ENCODE measurements around the gene FAM89B.

The FAM89B gene

DNA sequence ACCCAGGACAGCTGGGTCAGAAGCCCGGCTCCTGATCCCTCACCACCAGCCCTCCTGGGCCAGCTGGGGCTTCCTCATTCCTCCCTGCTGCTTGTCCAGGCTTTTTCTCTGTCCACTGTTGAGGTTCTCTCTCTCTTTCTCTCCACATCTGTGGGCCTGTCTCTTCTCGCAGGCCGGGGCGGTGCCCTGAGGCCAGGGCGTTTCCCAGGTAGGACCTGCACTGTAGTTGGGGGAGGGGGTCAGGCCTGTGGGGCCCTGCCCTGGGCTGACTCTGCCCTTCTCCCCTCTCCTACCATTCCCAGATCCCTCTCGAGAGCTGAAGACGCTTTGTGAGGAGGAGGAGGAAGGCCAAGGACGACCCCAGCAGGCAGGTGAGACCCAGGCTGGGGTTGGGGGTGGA is 8.4 kb downstream of the FAM89B start:
- no peaks in the 10 kb centered on the region; the same call in 1 of the 2 replicates for H3K36me3 ChIP-seq (ENCODE audit: insufficient read depth)
- TF ChIP-seq, protein P1, sequence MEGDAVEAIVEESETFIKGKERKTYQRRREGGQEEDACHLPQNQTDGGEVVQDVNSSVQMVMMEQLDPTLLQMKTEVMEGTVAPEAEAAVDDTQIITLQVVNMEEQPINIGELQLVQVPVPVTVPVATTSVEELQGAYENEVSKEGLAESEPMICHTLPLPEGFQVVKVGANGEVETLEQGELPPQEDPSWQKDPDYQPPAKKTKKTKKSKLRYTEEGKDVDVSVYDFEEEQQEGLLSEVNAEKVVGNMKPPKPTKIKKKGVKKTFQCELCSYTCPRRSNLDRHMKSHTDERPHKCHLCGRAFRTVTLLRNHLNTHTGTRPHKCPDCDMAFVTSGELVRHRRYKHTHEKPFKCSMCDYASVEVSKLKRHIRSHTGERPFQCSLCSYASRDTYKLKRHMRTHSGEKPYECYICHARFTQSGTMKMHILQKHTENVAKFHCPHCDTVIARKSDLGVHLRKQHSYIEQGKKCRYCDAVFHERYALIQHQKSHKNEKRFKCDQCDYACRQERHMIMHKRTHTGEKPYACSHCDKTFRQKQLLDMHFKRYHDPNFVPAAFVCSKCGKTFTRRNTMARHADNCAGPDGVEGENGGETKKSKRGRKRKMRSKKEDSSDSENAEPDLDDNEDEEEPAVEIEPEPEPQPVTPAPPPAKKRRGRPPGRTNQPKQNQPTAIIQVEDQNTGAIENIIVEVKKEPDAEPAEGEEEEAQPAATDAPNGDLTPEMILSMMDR (conservative IDR thresholded peaks at IDR 0.05; ENCODE audit: low read depth, low read length) = no peak
- H4K20me1 ChIP-seq (ENCODE audit: insufficient read depth) = no peaks in the 10 kb centered on the region
- H3K79me2 ChIP-seq (ENCODE audit: insufficient read depth, low read depth) = peaks cover 28% of the 10 kb centered on the region
- H3K27ac ChIP-seq = no peak overlapping the region
- no peak overlapping the region for H3K9ac ChIP-seq
- H3K4me2 ChIP-seq = no peak overlapping the region
- peaks cover 35% of the 10 kb centered on the region for H3K4me1 ChIP-seq (ENCODE audit: low read depth, poor library complexity, severe bottlenecking)
- H3K27me3 ChIP-seq (ENCODE audit: insufficient read depth, low read depth) = no peaks in the 10 kb centered on the region
- no peak overlapping the region for H3K4me3 ChIP-seq (IDR thresholded peaks at IDR 0.05; ENCODE audit: insufficient read depth, low read depth, low read length)
- no peak overlapping the region for H2AFZ ChIP-seq (ENCODE audit: low read depth)

DNA sequence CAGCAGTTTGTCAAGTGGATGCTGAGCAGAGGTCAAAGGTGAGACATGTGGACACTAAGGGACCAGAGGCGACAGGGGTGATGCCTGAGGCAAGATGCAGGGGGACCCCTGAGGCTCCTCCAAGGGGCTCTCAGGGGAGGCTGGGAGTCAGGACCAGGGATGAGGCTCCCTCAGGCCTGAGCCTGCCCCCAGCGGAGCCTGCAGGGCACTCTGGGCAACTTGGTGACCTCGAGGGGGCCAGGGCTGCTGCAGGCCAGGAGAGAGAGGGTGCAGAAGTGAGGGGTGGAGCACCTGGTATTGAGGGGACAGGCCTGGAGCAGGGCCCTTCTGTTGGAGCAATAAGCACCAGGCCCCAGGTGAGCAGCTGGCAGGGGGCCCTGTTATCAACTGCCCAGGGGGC is 9.6 kb downstream of the FAM89B start:
- H3K27me3 ChIP-seq (ENCODE audit: insufficient read depth, low read depth) = no peaks in the 10 kb centered on the region
- no peak overlapping the region for H3K4me2 ChIP-seq
- H4K20me1 ChIP-seq (ENCODE audit: insufficient read depth) = no peaks in the 10 kb centered on the region
- TF ChIP-seq, protein P1 (conservative IDR thresholded peaks at IDR 0.05; ENCODE audit: low read depth, low read length) = no peak
- no peaks in the 10 kb centered on the region; the same call in 1 of the 2 replicates for H3K36me3 ChIP-seq (ENCODE audit: insufficient read depth)
- no peak overlapping the region for H3K9ac ChIP-seq
- no peak overlapping the region for H3K4me3 ChIP-seq (IDR thresholded peaks at IDR 0.05; ENCODE audit: insufficient read depth, low read depth, low read length)
- H3K4me1 ChIP-seq (ENCODE audit: low read depth, poor library complexity, severe bottlenecking) = peaks cover 47% of the 10 kb centered on the region
- H2AFZ ChIP-seq (ENCODE audit: low read depth) = no peak overlapping the region
- peak overlapping the region; percentile 28; the same call in 1 of the 2 replicates for H3K27ac ChIP-seq
- peaks cover 18% of the 10 kb centered on the region for H3K79me2 ChIP-seq (ENCODE audit: insufficient read depth, low read depth)

DNA sequence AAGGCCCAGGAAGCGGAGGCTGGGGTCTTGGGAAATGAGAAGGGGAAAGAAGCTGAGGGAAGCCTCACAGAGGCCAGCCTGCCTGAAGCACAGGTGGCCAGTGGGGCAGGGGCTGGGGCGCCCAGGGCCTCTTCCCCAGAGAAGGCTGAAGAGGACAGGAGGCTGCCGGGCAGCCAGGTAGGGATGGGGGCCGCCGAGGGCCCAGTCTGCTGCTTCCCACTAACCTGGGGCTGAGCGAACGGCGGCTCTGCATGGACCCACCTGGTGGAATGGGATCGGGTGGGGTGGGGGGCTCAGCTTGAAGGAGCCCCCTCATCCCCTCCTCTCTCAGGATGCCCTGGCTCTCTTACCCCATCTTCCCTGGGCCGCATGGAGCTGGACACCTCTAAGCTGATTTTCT is 11.3 kb downstream of the FAM89B start:
- no peak overlapping the region for H3K4me2 ChIP-seq
- TF ChIP-seq, protein P1 (conservative IDR thresholded peaks at IDR 0.05; ENCODE audit: low read depth, low read length) = no peak
- H3K79me2 ChIP-seq (ENCODE audit: insufficient read depth, low read depth) = peaks cover 2% of the 10 kb centered on the region; the same call in 1 of the 2 replicates
- no peaks in the 10 kb centered on the region for H4K20me1 ChIP-seq (ENCODE audit: insufficient read depth)
- H2AFZ ChIP-seq (ENCODE audit: low read depth) = no peak overlapping the region
- H3K36me3 ChIP-seq (ENCODE audit: insufficient read depth) = no peaks in the 10 kb centered on the region; the same call in 1 of the 2 replicates
- H3K9ac ChIP-seq = no peak overlapping the region
- H3K4me3 ChIP-seq (IDR thresholded peaks at IDR 0.05; ENCODE audit: insufficient read depth, low read depth, low read length) = no peak overlapping the region
- no peak overlapping the region; the same call in 1 of the 2 replicates for H3K27ac ChIP-seq
- no peaks in the 10 kb centered on the region for H3K27me3 ChIP-seq (ENCODE audit: insufficient read depth, low read depth)
- H3K4me1 ChIP-seq (ENCODE audit: low read depth, poor library complexity, severe bottlenecking) = peaks cover 47% of the 10 kb centered on the region

DNA sequence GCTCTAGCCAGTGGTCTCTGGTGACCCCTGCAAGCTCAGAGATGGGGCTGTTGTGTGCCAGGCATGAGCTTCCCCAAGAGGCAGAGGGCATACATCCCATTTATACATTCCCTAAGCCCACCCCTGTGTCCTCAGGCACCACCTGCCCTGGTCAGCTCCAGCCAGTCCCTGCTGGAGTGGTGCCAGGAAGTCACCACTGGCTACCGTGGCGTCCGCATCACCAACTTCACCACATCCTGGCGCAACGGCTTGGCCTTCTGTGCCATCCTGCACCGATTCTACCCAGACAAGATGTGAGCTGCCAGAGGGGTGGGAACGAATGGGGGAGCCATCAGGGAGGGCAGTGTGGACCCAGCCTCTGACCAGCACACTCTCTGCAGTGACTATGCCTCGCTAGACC is 11.8 kb downstream of the FAM89B start:
- Histone ChIP-seq H3K36me3 (ENCODE audit: insufficient read depth) (no peaks in the 10 kb centered on the region; the same call in 1 of the 2 replicates), H3K79me2 (ENCODE audit: insufficient read depth, low read depth) (no peaks in the 10 kb centered on the region; the same call in 1 of the 2 replicates), H3K9ac (no peak overlapping the region), H3K4me1 (ENCODE audit: low read depth, poor library complexity, severe bottlenecking) (peaks cover 49% of the 10 kb centered on the region), H3K27me3 (ENCODE audit: insufficient read depth, low read depth) (no peaks in the 10 kb centered on the region), H2AFZ (ENCODE audit: low read depth) (no peak overlapping the region), H4K20me1 (ENCODE audit: insufficient read depth) (no peaks in the 10 kb centered on the region), H3K4me3 (IDR thresholded peaks at IDR 0.05; ENCODE audit: insufficient read depth, low read depth, low read length) (no peak overlapping the region), H3K4me2 (no peak overlapping the region), H3K27ac (no peak overlapping the region)
- TF ChIP-seq, protein P1 (conservative IDR thresholded peaks at IDR 0.05; ENCODE audit: low read depth, low read length) = no peak

All from KMS-11 (cell line).